OCI-LY3 (cell line): Measurements from ENCODE around the gene ARHGEF17.

Source experiments
- EZH2phosphoT487 ChIP-seq: fragments of 200-600 bp; shearing (Covaris generic); IDR thresholded peaks from 2 replicates; pipeline ENCODE4 v1.6.1; 2018; ENCODE audit warnings: antibody characterized with exemption, mixed run types, low read depth
- TF ChIP-seq, protein P1 (sequence below): fragments of 200-600, 300-600 bp; sonication (generic); IDR thresholded peaks from 2 replicates; pipeline ENCODE4 v1.5.1; 2014; ENCODE audit warnings: antibody characterized with exemption, low read length, low read depth

DNA sequence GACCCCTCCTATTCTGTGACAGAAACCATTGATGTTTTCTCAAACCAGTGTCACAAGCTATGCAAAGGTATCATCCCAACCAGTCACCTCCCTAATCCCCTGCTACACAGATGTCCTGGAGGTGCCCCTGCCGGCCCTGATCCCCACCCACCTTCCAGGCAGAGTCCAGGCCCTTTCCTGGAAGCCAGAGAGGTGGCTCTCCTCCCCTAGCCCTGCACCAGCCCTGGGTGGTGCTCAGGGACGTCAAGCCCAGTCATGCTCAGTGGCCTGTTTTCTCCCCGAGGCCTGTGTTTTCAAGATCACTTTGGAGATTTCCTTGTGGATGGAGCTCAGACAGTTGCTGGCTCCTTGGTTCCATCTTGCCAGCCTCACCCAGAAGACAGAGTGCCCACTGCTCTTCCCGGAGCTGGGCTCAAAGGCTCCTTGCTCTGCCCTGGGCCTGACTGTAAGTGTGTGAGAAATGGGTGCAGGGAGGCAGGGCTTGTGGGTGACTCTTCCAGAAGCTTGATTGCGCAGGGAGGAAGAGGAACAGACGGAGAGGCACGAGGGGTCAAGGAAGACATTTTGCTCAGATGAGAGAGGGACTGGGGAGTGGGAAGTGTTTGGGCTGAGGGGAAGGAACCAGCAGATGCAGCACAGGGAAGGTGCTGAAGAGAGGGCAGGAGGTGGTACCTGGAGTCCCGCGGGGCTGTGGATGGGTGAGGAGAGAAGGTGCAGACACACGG is 24.6 kb upstream of the ARHGEF17 start:
- TF ChIP-seq, protein P1, sequence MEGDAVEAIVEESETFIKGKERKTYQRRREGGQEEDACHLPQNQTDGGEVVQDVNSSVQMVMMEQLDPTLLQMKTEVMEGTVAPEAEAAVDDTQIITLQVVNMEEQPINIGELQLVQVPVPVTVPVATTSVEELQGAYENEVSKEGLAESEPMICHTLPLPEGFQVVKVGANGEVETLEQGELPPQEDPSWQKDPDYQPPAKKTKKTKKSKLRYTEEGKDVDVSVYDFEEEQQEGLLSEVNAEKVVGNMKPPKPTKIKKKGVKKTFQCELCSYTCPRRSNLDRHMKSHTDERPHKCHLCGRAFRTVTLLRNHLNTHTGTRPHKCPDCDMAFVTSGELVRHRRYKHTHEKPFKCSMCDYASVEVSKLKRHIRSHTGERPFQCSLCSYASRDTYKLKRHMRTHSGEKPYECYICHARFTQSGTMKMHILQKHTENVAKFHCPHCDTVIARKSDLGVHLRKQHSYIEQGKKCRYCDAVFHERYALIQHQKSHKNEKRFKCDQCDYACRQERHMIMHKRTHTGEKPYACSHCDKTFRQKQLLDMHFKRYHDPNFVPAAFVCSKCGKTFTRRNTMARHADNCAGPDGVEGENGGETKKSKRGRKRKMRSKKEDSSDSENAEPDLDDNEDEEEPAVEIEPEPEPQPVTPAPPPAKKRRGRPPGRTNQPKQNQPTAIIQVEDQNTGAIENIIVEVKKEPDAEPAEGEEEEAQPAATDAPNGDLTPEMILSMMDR, result no peak
- TF ChIP-seq EZH2phosphoT487, result no peak
